Astrocyte (in vitro differentiated cells and primary cell): ENCODE measurements around the gene PRKCG.

Source experiments
- CTCF ChIP-seq: IDR thresholded peaks from 2 replicates; pipeline ENCODE4 v1.5.1; 2011; ENCODE audit warnings: low read depth, mild to moderate bottlenecking, inconsistent platforms, low read length, moderate library complexity; ENCODE audit not compliant: insufficient read depth
- EZH2 ChIP-seq: IDR thresholded peaks from 2 replicates; pipeline ENCODE4 v1.6.1; 2012; ENCODE audit warnings: mild to moderate bottlenecking, low read length, inconsistent platforms; ENCODE audit not compliant: insufficient read depth

GRCh38 chr19:53868892-53869804 lies 12.8 kb upstream of the PRKCG start:
- TF ChIP-seq CTCF (no peak), EZH2 (no peak)
